IPS-18c (cell line): ENCODE measurements around the gene TMEM132D.

Source experiments
- H3K4me3 ChIP-seq: 2 replicates; pipeline ENCODE4 v1.7.0; 2013; ENCODE audit warnings: low read depth, mild to moderate bottlenecking, low read length, moderate library complexity; ENCODE audit not compliant: insufficient read depth
- H3K9me3 ChIP-seq: one replicate; pipeline ENCODE4 v1.6.1; 2013; ENCODE audit warnings: mild to moderate bottlenecking, low read length, moderate library complexity; ENCODE audit not compliant: control insufficient read depth, insufficient read depth

TMEM132D gene

GRCh38 chr12:129604506-129604905 lies 299.3 kb downstream of the TMEM132D start:
- Histone ChIP-seq H3K9me3 (no peaks in the 10 kb centered on the region), H3K4me3 (no peak overlapping the region)

- Histone ChIP-seq H3K9me3 (no peaks in the 10 kb centered on the region), H3K4me3 (no peak overlapping the region)
These were observed 304.4 kb downstream of the TMEM132D start for GRCh38 chr12:129599406-129599805.

- no peaks in the 10 kb centered on the region for H3K9me3 ChIP-seq
- no peak overlapping the region for H3K4me3 ChIP-seq
These were observed 309.7 kb downstream of the TMEM132D start for GRCh38 chr12:129594098-129594497.

GRCh38 chr12:129592449-129592848 lies 311.4 kb downstream of the TMEM132D start:
- H3K9me3 ChIP-seq: no peaks in the 10 kb centered on the region
- no peak overlapping the region for H3K4me3 ChIP-seq

GRCh38 chr12:129589503-129589902 lies 314.3 kb downstream of the TMEM132D start:
- H3K4me3 ChIP-seq: no peak overlapping the region
- no peaks in the 10 kb centered on the region for H3K9me3 ChIP-seq

- Histone ChIP-seq H3K9me3 (no peaks in the 10 kb centered on the region), H3K4me3 (no peak overlapping the region)
These were observed 315.7 kb downstream of the TMEM132D start for GRCh38 chr12:129588142-129588541.

- H3K4me3 ChIP-seq: no peak overlapping the region
- no peaks in the 10 kb centered on the region for H3K9me3 ChIP-seq
These were observed 318.5 kb downstream of the TMEM132D start for GRCh38 chr12:129585296-129585695.

GRCh38 chr12:129579879-129580278 lies 323.9 kb downstream of the TMEM132D start:
- Histone ChIP-seq H3K4me3 (no peak overlapping the region), H3K9me3 (no peaks in the 10 kb centered on the region)

- Histone ChIP-seq H3K4me3 (no peak overlapping the region), H3K9me3 (no peaks in the 10 kb centered on the region)
These were observed 331.8 kb downstream of the TMEM132D start for GRCh38 chr12:129571901-129572494.

- no peak overlapping the region for H3K4me3 ChIP-seq
These were observed 332.9 kb downstream of the TMEM132D start for GRCh38 chr12:129570796-129571400.

GRCh38 chr12:129566800-129567199 lies 337.0 kb downstream of the TMEM132D start:
- H3K4me3 ChIP-seq: no peak overlapping the region
- peaks cover 4% of the 10 kb centered on the region for H3K9me3 ChIP-seq

More at GRCh38 chr12:129570796-129571400, 332.9 kb downstream of the TMEM132D start:
- no peaks in the 10 kb centered on the region for H3K9me3 ChIP-seq

GRCh38 chr12:129564768-129565167 lies 339.1 kb downstream of the TMEM132D start:
- Histone ChIP-seq H3K9me3 (peaks cover 4% of the 10 kb centered on the region), H3K4me3 (no peak overlapping the region)

- Histone ChIP-seq H3K9me3 (peaks cover 4% of the 10 kb centered on the region), H3K4me3 (no peak overlapping the region)
These were observed 340.6 kb downstream of the TMEM132D start for GRCh38 chr12:129563266-129563665.

GRCh38 chr12:129561304-129561703 lies 342.5 kb downstream of the TMEM132D start:
- H3K9me3 ChIP-seq: peaks cover 4% of the 10 kb centered on the region
- no peak overlapping the region for H3K4me3 ChIP-seq

- no peaks in the 10 kb centered on the region for H3K9me3 ChIP-seq
- H3K4me3 ChIP-seq: no peak overlapping the region
These were observed 344.0 kb downstream of the TMEM132D start for GRCh38 chr12:129559776-129560175.

- Histone ChIP-seq H3K4me3 (no peak overlapping the region), H3K9me3 (no peaks in the 10 kb centered on the region)
These were observed 345.8 kb downstream of the TMEM132D start for GRCh38 chr12:129558036-129558435.

GRCh38 chr12:129556082-129556481 lies 347.7 kb downstream of the TMEM132D start:
- H3K4me3 ChIP-seq: no peak overlapping the region
- H3K9me3 ChIP-seq: no peaks in the 10 kb centered on the region

GRCh38 chr12:129552996-129553750 lies 350.7 kb downstream of the TMEM132D start:
- no peaks in the 10 kb centered on the region for H3K9me3 ChIP-seq
- H3K4me3 ChIP-seq: no peak overlapping the region
